Measurements from ENCODE around the gene NIPSNAP3A.

The NIPSNAP3A gene

DNA sequence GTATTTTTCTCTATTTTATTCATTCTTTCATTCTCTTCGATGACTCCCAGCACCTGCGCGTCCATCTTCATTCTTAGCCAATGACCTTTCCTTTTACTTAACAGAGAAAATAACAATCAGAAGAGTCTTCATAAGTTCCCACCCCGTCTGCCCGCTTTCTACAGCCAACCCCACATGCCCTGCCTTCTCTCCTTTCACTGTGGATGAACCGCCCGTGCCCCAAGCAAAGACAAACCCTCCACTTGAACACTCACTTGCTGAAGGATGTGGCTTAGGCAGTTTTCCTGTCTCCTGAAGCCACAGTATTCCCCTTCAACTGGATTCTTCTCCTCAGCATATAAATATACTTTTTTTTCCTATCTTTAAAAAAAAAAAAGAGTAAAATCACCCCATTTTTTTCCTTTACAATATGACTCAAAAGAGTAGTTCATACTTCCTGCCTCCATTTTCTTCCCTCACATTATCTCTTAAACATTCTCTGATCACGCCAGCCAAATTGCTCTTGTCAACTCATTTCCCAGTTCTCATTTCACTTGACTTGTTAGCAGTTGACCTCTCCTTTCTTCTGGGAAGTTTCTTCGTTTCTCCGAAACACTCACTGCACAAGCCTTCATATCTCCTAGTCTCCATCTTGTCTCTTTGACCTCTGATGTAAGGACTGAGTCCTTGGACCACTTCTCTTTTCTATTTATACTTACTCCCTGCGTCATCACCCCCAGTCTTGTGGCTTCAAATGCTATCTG, 27.5 kb downstream of the NIPSNAP3A start:
- no peak for DNase-seq (ENCODE audit: low read depth)

DNA sequence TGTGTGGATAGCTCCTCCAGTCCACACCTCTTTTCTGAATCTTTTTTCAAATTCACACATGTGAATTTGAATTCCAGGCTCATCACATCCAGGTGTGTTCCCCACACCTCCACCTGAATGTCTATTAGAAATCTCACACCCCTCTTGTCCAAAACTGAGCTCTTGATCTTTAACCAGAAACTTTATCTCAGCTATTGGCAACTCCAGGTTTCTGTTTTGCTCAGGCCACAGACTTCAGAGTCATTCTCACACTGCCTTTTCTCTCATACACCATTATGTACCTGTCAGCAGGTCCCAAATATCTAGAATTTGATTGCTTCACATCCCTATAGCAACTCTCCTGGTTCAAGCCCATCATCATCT, 28.1 kb downstream of the NIPSNAP3A start:
- DNase-seq (ENCODE audit: low read depth), result no peak

DNA sequence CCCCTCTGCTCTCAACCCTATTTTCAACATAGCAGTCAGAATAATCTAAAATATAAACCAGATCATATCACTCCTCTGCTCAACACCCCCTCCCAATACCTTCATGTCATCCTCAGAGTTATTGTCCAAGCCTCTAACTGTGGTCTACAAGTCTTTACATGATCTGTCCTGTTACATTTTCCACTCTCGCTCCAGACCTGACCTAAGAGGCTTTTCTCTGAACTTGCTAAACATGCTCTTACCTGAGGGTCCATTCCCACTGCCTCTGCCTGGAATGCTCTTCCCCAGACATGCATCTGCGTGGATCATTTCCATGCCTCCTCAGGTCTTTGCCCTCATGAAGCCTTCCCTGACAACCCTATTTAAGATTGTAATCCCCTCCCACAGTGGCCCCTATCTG, 28.5 kb downstream of the NIPSNAP3A start:
- no peak for DNase-seq (ENCODE audit: low read depth)

- no peak for DNase-seq (ENCODE audit: low read depth)
These were observed 29.3 kb downstream of the NIPSNAP3A start for GRCh38 chr9:104776797-104777196.

DNA sequence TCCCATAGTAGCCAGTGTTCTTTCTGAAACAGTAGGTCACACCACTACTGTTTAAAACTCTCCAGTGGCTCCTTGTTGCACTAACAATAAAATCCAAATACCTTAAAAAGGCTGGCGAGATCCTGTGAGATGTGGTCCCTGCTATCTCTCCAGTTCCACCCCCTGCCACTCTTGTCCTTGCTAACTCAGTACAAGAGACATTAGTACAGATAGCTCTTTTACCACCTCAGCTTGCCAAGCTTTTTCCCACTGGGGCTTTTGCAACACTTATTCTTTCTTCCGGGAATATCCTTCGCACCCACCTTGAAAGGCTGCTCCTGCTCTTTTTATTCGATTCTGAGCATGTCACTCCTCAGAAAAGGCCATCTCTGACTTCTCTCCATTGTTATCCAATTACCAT, 31.3 kb downstream of the NIPSNAP3A start:
- DNase-seq (ENCODE audit: low read depth), result no peak

DNA sequence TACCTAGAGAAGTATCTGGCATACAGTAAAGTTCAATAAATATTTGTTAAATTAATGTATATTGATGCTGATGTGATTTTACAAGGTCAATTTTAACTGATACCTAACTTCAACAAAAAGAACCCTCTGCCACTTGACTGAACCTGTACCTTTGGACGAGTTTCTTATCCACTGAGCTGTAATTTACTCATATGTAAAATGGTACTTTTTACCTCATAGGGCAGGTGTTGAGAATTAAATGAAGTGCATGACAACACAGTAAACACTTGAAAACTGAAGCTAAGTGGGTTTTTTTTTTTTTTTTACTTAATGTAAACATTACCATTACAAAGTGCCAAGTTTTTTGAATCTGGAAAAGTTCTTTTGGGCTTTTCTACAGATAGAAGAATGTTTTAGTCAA, 31.9 kb downstream of the NIPSNAP3A start:
- DNase-seq (ENCODE audit: low read depth), result no peak

DNA sequence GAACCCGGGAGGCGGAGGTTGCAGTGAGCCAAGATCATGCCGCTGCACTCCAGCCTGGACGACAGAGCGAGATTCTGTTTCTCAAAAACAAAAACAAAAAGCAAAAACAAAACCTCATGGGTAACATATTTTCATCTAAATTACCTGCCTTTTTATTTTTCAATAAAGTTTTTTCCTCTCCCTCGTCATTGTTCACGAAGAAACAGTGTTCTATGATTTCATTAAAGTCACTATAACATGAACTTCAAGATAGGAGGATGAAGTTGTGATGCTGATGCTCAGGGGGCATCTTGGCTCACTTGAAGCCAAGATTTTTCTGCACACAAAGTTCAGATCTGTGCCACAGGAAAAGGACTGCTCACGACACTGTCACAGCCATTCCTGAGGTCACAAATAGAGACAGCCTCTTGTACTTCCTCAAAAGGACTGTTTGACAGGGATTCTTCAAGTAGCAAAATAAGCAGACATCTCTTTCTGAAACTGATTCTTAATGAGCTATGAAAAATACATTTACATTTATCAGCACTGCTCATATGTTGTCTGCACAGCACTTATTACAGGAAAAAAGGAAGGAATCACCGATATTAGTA, 32.6 kb downstream of the NIPSNAP3A start:
- no peak for DNase-seq (ENCODE audit: low read depth)

DNA sequence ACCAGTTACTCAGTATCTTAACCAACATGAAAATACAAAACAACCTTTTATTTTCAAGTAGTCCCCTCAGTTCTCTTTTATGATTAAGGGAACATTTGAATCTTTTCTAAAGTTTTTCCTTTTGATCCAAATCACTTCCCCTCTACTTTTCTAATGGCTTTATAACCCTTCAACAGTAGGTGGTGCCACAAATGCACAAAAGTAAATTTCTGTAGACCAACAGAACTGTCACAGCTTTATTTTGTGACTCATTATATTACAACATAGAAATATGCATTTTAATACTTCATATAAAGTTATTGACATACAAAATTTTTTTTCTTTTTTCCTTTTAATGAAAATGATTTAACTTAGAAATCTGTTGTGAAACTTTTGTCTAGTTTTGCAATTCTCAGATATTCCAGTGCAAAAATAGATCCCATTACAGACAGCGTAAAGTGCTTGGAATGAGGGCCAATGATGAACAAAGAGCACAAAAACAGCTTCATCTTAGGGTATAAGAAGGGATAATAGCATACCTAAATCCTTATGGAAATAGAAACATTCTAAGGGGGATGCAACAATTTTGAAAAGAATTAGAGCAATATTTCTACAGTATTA, 33.4 kb downstream of the NIPSNAP3A start:
- DNase-seq (ENCODE audit: low read depth), result no peak

- no peak for DNase-seq (ENCODE audit: low read depth)
These were observed 36.1 kb downstream of the NIPSNAP3A start for GRCh38 chr9:104783588-104783987.

GRCh38 chr9:104784098-104784497, 36.6 kb downstream of the NIPSNAP3A start:
- DNase-seq (ENCODE audit: low read depth), result no peak

DNA sequence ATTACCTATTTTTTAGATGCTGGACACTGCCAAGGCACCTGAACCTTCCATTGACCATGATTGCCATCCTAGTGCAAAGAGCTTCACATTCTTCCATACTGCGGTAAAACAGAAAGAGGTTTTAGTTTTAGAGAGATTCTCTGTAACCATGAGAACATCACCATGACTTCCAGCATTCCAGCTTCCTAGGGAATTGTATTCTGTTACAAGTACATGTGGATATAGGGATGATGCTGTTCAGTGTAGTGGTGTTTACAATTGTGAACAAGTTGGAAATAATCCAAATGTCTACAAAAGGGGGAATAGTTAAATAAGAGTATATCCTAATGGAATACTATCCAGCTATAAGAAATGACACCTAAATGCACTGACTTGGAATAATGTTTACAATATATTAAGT, 38.8 kb downstream of the NIPSNAP3A start:
- no peak for DNase-seq (ENCODE audit: low read depth)

DNA sequence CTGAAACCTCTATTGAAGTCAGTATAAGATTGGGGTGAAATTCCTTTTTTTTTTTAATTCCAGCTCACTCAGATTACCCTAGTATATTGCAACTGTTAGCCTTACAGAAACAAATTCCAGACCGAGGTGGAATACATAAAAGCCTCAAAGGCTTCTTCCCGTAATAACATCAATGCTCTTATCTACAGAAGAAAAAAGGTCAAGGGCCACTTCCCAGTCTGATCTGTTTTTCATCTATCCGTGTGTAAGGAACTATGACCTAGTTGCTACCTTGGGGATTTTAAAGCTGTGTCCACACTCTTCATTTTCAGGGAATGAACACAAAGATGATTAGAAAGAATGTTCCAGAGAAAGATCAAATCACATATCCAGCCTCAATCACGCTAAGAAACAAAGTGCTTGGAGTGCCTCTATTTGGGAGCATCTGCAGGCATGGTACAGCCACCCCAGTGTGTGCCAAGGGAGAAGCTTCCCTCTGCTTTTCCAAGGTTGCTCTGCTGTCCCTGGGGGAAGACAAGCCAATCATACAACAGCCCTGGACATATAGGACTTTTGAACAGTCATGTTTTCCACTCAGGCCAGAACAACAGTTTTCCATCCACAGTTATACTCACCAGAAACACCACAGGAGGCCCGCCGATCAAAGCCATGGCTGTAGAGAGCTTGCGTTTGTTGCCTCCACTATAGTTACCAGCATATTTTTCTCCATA, 40.0 kb downstream of the NIPSNAP3A start:
- DNase-seq (ENCODE audit: low read depth), result no peak

GRCh38 chr9:104788251-104788650, 40.8 kb downstream of the NIPSNAP3A start:
- no peak for DNase-seq (ENCODE audit: low read depth)

DNA sequence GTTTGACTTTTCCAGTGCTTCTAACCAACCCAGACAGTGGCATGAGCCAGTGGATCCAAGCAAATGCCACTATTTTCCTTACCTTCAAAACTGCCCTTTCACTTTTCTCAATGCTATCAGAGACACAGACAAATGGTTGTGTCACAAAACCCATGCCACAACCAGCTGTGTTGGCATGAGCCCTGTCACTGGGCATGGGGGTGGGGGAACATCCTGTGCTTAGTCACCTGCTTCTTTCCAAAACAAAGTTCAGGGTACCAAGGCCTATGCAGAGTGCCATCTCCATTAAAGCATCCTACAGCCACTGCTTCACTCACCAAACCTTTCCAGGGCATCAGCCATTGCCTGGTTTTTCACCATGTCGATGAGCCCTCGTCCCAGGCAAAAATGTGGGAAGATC, 46.6 kb downstream of the NIPSNAP3A start:
- DNase-seq (ENCODE audit: low read depth), result no peak

GRCh38 chr9:104795082-104795481, 47.6 kb downstream of the NIPSNAP3A start:
- DNase-seq (ENCODE audit: low read depth), result no peak

GRCh38 chr9:104795857-104796256, 48.4 kb downstream of the NIPSNAP3A start:
- DNase-seq (ENCODE audit: low read depth), result no peak

- DNase-seq (ENCODE audit: low read depth), result no peak
These were observed 50.9 kb downstream of the NIPSNAP3A start for GRCh38 chr9:104798209-104798995.

- DNase-seq (ENCODE audit: low read depth), result no peak
These were observed 52.7 kb downstream of the NIPSNAP3A start for GRCh38 chr9:104800068-104800785.

GRCh38 chr9:104802110-104802509, 54.6 kb downstream of the NIPSNAP3A start:
- DNase-seq (ENCODE audit: low read depth), result no peak

GRCh38 chr9:104802906-104803305, 55.4 kb downstream of the NIPSNAP3A start:
- no peak for DNase-seq (ENCODE audit: low read depth)

DNA sequence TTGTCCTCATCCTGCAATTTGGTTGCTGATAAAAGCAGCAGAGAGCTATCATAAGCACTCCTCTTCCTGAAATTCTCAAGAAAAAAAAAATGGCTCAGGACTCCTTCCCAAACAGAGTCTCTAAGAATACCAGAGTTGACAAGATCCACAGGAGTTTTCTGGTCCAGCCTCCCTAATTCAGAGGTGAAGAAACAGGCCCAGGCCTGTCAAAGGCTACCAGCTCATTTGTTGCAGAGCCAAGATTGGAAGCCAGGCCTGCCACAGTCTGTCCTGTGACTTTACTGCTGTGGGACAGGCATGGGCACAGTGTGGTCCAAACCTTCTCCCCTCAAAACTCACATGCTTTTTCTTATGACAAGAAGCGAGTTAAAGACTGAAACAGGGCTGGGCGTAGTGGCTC, 58.0 kb downstream of the NIPSNAP3A start:
- DNase-seq (ENCODE audit: low read depth), result no peak

Data from HS-27A (cell line).